CD4-positive, alpha-beta T cell treated with Interleukin-15 for 4 hours (primary cell): ENCODE results near the gene FBXL17.

ENCODE experiments used
- DNase-seq: peaks from one replicate; pipeline ENCODE4 v3.0.0-alpha.2; 2020; ENCODE audit warnings: low spot score

FBXL17 gene

GRCh38 chr5:108149369-108149768 is 232.5 kb downstream of the FBXL17 start:
- DNase-seq: no peak

- DNase-seq: no peak
These were observed 233.2 kb downstream of the FBXL17 start for GRCh38 chr5:108148715-108149139.

- DNase-seq: no peak
These were observed 235.7 kb downstream of the FBXL17 start for GRCh38 chr5:108146222-108146621.

- no peak for DNase-seq
These were observed 236.5 kb downstream of the FBXL17 start for GRCh38 chr5:108145351-108145750.

- DNase-seq: no peak
These were observed 237.6 kb downstream of the FBXL17 start for GRCh38 chr5:108144332-108144731.

GRCh38 chr5:108143581-108143980 is 238.3 kb downstream of the FBXL17 start:
- no peak for DNase-seq

GRCh38 chr5:108141676-108142075 is 240.2 kb downstream of the FBXL17 start:
- no peak for DNase-seq

GRCh38 chr5:108136493-108136892 is 245.4 kb downstream of the FBXL17 start:
- no peak for DNase-seq

GRCh38 chr5:108129129-108129528 is 252.8 kb downstream of the FBXL17 start:
- DNase-seq: no peak

- no peak for DNase-seq
These were observed 256.0 kb downstream of the FBXL17 start for GRCh38 chr5:108125771-108126511.

GRCh38 chr5:108124596-108124995 is 257.3 kb downstream of the FBXL17 start:
- no peak for DNase-seq

GRCh38 chr5:108122702-108123101 is 259.2 kb downstream of the FBXL17 start:
- DNase-seq: no peak

GRCh38 chr5:108118813-108119514 is 262.9 kb downstream of the FBXL17 start:
- DNase-seq: no peak

- no peak for DNase-seq
These were observed 266.2 kb downstream of the FBXL17 start for GRCh38 chr5:108115673-108116072.

GRCh38 chr5:108113950-108114349 is 267.9 kb downstream of the FBXL17 start:
- no peak for DNase-seq

- no peak for DNase-seq
These were observed 270.2 kb downstream of the FBXL17 start for GRCh38 chr5:108111736-108112135.

- DNase-seq: no peak
These were observed 272.8 kb downstream of the FBXL17 start for GRCh38 chr5:108109059-108109458.

GRCh38 chr5:108104448-108104847 is 277.4 kb downstream of the FBXL17 start:
- no peak for DNase-seq

- no peak for DNase-seq
These were observed 279.4 kb downstream of the FBXL17 start for GRCh38 chr5:108102463-108102862.

- no peak for DNase-seq
These were observed 280.1 kb downstream of the FBXL17 start for GRCh38 chr5:108101821-108102220.

GRCh38 chr5:108101130-108101529 is 280.8 kb downstream of the FBXL17 start:
- no peak for DNase-seq

GRCh38 chr5:108094800-108095199 is 287.1 kb downstream of the FBXL17 start:
- no peak for DNase-seq

GRCh38 chr5:108093186-108093585 is 288.7 kb downstream of the FBXL17 start:
- no peak for DNase-seq

GRCh38 chr5:108090946-108091345 is 291.0 kb downstream of the FBXL17 start:
- no peak for DNase-seq
